RPMI8226 (cell line): ENCODE data around the gene DLEC1.
A peak's percentile ranks its signal among the peaks of the same experiment; 100 is the strongest.

ENCODE experiments used
- DNase-seq: peaks from one replicate; pipeline ENCODE4 v3.0.0-alpha.2; 2015

The DLEC1 gene

GRCh38 chr3:38039101-38039898, at the start of gene DLEC1:
Gene DLEC1, plus strand, starts transcription at chr3:38039208. Its CDS starts 18 bp downstream, at chr3:38039226.
- DNase-seq, result peak; percentile 83

GRCh38 chr3:37989821-37990480, 49.1 kb upstream of the DLEC1 start:
- no peak for DNase-seq

DNA sequence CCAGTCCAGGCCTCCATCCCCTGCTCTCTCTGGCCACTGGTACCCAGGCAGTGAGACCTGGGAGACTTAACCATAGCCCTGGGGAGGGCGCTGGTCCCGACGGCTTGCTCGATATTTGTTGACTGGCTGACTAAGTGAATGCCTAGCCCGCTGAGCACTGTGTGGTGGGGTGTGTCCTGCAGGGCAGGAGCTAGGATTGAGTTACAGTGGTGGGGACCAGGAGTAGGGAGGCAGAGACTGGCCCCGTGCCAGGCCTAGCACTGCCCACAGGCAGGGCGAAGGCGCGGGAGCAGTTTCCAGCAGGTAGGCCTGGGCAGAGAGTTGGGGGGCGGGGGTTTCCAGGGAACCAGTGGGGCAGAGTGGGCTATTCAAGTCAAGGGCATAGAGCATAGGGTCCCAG, 48.5 kb upstream of the DLEC1 start, which contains the start of gene VILL:
Gene VILL, plus strand, starts transcription at position 260 of the 400 bp plus-strand sequence. CDS start 2,887 bp downstream, outside the sequence.
- DNase-seq, result no peak

DNA sequence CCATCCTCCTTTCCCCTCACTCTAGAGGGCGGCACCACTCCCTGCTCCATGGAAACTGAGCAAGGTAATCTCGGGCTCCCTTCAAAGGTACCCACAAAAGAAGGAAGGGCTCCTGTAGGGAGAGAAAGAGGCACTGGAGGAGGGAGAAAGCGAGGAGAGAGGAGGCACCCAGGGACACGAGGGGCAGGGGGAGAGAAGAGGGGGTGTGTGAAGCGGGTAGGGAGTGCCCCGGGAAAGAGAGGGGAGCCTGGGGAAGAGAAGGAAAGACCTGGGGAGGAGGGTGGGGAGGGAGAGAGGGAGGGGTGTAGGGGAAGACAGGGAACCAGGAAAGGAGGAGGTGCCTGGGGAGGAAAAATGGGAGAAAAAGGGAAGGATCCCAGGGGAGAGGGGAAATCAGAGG, 47.9 kb upstream of the DLEC1 start:
- no peak for DNase-seq

GRCh38 chr3:37991823-37992222, 47.2 kb upstream of the DLEC1 start:
- no peak for DNase-seq

- DNase-seq, result no peak
Measured at GRCh38 chr3:37992271-37993066, 46.5 kb upstream of the DLEC1 start.

GRCh38 chr3:37993067-37993455, 45.9 kb upstream of the DLEC1 start:
- no peak for DNase-seq

DNA sequence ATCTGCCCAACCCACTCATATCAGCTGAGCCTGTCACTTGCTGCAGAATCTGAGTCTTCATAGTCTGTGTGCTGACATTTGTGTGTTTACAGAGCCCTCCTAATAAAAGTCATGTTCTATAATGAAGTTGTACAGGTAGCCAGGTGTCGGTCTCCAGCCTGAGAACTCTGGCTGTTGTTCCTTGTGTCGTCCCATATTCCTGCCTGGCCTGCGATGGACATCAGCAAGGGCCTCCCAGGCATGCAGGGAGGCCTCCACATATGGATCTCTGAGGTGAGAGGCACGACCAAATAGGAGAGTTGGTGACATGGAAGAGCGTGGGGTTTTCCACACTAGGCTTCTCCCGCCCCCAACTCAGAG, 45.6 kb upstream of the DLEC1 start:
- DNase-seq, result no peak

- peak; percentile 76 for DNase-seq
Measured at GRCh38 chr3:37993820-37994638, 45.0 kb upstream of the DLEC1 start.

DNA sequence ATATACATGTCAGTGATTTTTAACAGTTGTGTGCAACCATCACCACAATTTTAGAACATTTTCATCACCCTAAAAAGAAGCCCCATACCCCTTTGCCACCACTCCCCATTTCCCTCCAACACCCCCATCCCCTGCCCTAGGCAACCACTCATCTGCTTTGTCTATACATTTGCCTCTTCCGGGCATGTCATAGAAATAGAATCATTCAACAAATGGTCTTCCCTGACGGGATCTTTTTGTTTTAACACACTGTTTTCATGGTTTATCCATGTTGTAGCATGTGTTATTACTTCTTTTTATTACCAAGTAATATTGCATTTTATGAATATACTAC, 44.4 kb upstream of the DLEC1 start:
- DNase-seq, result no peak

DNA sequence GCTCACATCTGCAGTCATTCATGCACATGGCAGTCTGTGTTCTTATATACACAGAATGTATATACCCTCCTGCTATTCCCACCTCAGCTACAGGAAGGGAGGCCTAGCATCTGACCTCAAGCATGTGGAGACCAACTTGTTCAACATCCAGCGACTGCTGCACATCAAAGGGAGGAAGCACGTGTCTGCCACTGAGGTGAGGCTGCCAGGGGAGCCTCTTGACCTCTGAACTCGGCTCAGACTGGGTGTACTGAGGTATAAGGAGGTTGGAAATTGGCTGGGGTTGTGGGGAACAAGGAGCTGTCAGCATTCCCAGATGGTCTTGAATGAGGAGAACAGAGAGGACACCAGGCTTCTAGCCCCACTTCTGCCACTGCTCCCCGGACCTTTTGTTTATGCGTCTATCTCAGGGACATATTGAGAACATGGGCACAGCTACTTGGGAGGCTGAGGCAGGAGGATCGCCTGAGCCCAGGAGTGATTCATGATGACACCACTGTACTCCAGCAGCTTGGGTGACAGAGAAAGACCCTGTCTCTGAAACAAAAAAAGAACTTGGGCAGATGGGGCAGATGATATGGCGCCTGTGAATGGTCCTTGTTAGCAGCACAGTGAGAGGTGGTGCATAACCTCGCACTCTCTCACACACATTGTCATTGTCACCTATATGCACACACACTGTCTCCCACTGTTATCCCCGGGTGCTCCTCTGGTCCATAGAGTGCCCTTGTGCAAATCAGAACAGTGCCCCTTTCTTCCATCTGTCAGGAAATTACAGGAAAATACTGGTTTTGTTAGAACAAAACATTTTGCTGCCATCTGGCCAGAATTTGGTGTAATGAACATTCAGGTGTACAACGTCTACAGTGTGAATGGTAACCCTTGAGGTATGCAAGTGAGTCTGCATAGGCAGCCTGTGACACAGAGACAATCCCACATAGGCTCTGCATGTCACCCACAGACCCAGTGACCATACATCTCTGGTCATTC, 43.1 kb upstream of the DLEC1 start:
- no peak for DNase-seq

GRCh38 chr3:37996785-37997301, 42.2 kb upstream of the DLEC1 start:
- peak; percentile 86 for DNase-seq

- no peak for DNase-seq
Measured at GRCh38 chr3:37997342-37997741, 41.7 kb upstream of the DLEC1 start.

GRCh38 chr3:37997791-37998370, 41.1 kb upstream of the DLEC1 start:
- no peak for DNase-seq

- no peak for DNase-seq
Measured at GRCh38 chr3:37999836-38000235, 39.2 kb upstream of the DLEC1 start.

- no peak for DNase-seq
Measured at GRCh38 chr3:38000242-38000916, 38.6 kb upstream of the DLEC1 start.

DNA sequence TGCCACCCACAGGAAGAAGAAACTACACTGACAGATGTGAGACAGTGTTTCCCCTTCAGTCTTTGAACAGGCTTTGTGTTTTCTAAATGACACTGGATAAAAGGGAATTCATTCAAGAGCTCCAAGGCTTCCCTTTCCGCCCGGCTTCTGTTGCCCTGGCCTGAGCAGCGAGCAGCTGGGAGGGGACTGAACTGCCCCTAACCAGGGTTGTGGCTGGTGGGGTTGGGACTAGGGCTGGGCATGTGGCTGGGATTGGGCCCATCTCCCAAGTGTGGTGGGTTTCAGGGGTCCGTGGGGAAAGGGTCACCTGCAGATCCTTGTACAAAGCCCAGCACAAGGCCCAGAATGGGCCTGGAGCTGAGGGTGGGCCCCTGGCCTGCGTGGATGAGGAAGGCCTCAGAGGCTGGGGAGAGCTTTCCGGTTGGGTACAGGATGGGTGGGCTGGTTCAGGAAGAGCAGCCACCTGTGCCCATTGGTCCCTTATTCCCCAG, 38.0 kb upstream of the DLEC1 start:
- no peak for DNase-seq

DNA sequence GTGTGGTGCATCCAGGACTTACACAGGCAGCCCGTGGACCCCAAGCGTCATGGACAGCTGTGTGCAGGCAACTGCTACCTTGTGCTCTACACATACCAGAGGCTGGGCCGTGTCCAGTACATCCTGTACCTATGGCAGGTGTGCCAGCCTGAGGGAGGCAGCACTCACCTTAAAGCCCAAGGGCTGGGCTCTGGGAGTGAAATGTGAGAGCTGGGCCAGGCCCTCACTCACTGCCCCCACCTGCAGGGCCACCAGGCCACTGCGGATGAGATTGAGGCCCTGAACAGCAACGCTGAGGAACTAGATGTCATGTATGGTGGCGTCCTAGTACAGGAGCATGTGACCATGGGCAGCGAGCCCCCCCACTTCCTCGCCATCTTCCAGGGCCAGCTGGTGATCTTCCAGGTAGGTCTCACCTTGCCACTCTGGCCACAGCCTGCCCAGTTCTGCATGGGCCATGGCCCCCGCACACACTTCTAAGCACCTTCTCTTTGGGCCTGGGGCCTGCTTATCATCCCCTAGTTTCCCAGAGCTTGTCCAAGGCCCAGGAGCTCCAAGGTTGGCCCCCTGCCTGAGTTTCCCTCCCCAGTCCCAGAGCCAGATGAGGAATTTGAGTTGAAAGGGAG, 37.4 kb upstream of the DLEC1 start:
- DNase-seq, result peak; percentile 33

- DNase-seq, result no peak
Measured at GRCh38 chr3:38002291-38002876, 36.6 kb upstream of the DLEC1 start.
